SH-SY5Y (cell line): ENCODE measurements around the gene NACC2.

Source experiments
- GATA2 ChIP-seq: IDR thresholded peaks from 2 replicates; pipeline ENCODE4 v1.6.1; 2011; ENCODE audit warnings: mild to moderate bottlenecking, low read depth, low read length
- GATA3 ChIP-seq: IDR thresholded peaks from 2 replicates; pipeline ENCODE4 v1.6.1; 2011; ENCODE audit warnings: low read depth, mild to moderate bottlenecking, low read length, moderate library complexity

DNA sequence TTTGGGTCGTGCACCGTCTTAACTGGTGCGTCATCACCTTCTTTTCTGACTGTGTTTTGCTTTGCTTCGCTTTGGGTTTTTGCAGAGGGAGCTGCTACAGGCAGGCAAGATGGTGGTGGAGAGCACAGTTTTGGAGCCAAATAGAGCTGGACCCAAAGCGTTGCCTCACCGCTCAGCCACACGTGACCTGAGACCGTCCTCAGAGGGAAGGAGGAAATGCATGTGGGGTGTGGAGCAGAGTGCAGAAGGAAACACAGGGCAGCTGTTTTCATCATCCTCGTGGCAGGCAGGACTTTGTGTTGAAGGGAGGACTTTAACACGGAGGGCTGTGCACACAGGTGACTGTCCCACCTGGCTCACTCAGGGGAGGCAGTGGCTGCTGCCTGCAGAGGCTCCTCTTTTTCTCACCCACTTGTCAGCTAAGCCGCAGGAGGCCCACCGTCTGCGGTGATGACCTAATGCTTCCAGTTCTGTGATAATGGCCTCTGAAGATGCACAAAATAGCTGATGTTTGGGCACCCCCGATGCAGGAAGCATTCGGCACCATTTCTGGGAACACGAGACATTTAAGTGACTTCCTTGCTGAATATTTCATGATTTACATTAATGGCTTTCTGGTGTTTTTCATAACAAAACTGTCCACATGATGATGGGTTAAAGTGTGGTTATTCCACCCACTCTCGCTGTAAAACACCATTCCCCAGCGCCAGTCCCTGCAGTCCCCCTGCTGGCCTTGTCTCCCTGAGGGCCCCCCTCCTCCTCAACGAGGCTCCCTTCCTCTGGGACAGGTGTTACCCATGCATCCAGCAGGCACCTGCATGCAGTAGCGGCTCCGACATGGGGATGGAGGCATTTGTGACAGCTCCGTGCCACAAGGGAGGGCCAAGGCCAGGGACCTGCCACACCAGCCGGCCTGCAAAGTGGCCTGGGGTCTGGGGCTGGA, 121.5 kb downstream of the NACC2 start:
- no peak for TF ChIP-seq GATA2
- no peak for TF ChIP-seq GATA3
